Astrocyte (in vitro differentiated cells and primary cell): ENCODE data around the gene MTURN.
"Not testable (repeated sequence)": the region's sequence is repeated elsewhere in the genome, so short reads cannot be mapped to it uniquely, and the experiment has no call there.

Source experiments
- EZH2 ChIP-seq: IDR thresholded peaks from 2 replicates; pipeline ENCODE4 v1.6.1; 2012; ENCODE audit warnings: mild to moderate bottlenecking, low read length, inconsistent platforms; ENCODE audit not compliant: insufficient read depth
- TF ChIP-seq, protein P1 (sequence below): IDR thresholded peaks from 2 replicates; pipeline ENCODE4 v1.5.1; 2011; ENCODE audit warnings: low read depth, mild to moderate bottlenecking, inconsistent platforms, low read length, moderate library complexity; ENCODE audit not compliant: insufficient read depth

DNA sequence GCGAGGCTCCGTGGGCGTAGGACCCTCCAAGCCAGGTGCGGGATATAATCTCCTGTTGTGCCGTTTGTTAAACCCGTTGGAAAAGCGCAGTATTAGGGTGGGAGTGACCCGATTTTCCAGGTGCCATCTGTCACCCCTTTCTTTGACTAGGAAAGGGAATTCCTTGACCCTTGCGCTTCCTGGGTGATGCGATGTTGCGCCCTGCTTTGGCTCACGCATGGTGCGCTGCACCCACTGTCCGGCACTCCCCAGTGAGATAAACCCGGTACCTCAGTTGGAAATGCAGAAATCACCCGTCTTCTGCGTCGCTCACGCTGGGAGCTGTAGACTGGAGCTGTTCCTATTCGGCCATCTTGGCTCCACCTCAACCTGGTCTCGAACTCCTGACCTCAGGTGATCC is 36.2 kb upstream of the MTURN start:
- not testable (repeated sequence) for TF ChIP-seq EZH2
- TF ChIP-seq, protein P1, sequence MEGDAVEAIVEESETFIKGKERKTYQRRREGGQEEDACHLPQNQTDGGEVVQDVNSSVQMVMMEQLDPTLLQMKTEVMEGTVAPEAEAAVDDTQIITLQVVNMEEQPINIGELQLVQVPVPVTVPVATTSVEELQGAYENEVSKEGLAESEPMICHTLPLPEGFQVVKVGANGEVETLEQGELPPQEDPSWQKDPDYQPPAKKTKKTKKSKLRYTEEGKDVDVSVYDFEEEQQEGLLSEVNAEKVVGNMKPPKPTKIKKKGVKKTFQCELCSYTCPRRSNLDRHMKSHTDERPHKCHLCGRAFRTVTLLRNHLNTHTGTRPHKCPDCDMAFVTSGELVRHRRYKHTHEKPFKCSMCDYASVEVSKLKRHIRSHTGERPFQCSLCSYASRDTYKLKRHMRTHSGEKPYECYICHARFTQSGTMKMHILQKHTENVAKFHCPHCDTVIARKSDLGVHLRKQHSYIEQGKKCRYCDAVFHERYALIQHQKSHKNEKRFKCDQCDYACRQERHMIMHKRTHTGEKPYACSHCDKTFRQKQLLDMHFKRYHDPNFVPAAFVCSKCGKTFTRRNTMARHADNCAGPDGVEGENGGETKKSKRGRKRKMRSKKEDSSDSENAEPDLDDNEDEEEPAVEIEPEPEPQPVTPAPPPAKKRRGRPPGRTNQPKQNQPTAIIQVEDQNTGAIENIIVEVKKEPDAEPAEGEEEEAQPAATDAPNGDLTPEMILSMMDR = not testable (repeated sequence)
